GM18858 (cell line): Measurements from ENCODE around the gene RASGRP3.

Experiments
- ATAC-seq: cut with Tn5 transposase; IDR thresholded peaks from one replicate; pipeline ENCODE4 v1.9.1; 2021; ENCODE audit not compliant: unreplicated experiment

RASGRP3 gene

DNA sequence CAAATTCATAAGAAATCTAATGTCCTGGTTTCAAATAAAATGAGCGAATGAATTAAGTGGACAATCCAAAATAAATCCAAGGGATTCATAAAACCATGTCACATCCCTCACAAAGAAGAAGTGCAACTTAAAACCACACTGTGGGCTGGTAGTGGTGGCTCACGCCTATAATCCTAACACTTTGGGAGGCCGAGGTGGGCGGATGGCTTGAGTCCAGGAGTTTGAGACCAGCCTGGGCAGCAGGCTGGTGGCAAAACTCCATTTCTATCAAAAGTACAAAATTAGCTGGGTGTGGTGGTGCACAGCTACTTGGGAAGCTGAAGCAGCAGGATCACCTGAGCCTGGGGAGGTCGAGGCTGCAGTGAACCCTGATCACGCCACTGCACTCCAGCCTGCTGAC is 97.2 kb downstream of the RASGRP3 start:
- ATAC-seq = no peak

DNA sequence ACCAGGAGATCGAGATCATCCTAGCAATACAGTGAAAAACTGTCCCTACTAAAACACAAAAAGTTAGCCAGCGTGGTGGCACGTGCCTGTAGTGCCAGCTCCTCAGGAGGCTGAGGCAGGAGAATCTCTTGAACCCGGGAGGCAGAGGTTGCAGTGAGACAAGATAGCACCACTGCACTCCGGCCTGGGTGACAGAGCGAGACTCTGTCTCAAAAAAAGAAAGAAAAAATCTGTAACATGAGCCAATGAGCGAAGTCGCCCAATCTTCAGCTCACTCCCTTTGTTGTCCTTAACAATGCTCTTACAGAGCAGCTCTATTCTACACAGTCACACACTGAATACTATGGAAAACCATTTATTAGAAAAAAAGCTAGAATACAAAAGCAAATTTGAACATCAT is 100.6 kb downstream of the RASGRP3 start:
- no peak for ATAC-seq

DNA sequence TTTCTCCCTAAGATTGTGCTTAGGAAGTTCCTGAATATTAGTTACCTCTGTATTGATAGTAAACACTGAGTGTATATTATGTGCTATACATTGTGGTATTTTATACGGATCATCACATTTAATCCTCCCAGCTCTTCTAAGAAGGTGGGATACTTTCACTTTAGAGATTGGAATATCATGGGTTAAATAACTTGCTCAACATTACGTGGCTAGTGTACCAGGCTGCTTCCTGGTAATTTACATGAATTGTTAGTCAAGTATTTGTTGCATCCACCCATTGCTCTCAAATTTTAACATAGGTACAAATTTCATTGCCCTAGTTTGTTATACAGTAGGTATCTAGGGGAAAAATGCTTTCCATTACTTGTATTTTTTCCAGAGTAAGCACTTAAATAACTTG is 101.2 kb downstream of the RASGRP3 start:
- ATAC-seq = no peak

DNA sequence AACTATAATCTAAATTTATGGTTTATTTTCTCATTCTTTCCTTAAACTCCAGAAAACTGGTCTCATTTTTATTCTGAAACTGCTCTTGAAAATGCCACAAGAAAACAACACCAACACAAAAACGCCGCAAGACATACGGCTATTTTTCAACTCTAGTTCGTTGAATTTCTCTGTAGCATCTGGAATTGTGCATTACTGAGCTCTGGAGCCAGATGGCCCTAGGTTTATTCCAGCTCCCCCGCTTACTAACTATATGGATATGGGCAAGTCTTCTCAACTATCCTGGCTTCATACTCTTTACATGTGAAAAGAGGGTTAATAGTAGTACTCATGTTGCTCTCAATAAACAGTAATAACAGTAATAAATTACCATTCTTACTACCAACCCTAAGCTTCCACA is 102.8 kb downstream of the RASGRP3 start:
- ATAC-seq = no peak

DNA sequence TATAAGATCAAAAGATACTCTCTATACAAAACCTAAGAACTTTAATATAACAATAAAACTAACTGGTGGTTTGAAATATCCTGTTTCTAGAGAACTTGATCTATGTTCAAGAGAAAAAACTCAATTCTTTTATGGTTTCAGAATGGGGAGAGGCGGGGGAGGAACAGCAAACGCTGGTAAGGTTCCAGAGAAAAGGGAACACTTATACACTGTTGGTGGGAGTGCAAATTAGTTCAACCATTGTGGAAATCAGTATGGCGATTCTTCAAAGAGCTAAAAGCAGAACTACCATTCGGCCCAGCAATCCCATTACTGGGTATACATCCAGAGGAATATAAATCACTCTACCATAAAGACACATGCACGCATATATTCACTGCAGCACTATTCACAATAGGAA is 105.4 kb downstream of the RASGRP3 start:
- no peak for ATAC-seq

DNA sequence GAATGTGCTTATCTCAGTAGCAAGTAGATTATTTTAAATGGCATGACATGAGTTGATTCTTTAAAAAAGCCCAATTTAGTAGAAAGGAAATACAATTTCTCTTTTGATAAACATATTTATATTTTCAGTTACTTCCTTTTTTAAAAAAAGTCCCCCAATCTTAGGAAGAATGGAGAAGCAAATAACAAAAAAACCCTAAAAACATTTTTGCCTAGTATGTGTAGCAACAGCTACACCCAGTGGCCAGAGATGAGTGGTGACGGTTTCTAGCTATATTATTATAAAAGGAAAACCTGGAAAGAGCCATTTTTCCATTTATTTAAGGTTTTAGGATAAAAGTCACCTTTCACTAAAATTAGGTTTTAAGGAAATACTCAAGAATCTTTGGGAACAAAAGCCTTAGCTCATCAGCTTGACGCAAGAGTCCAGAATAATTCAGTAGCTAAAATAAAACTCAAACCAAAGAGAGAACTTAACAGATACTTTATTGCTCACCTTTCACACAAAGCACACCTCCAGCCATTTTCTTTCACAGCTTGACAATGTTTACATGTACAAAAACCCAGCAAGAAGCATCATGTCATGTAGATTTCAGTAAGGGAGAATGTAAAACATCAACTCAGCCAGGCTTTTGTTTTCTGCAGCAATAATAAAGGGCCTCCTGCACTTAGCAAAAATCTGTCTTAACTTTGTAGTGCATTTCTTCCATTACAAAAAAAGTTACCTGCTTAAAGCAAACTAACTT is 106.9 kb downstream of the RASGRP3 start:
- peak; percentile 78 for ATAC-seq

DNA sequence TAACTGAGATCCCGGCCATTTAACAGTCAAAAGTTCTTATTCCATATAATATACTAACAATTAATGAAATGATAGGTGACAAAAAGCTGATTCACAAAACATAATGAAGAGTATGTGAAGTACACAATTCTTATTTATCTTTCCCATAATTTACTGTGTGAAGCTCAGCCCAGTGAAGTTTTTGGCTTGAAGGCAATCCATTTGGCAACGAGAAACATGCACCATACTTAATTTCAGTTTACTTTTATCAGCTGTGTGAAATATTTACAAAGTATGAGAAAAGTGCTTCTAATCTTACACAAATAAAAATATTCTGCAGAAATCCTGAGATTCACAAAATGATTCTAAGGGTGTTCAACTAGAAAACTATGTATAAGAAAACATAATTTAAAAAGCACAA is 110.3 kb downstream of the RASGRP3 start:
- no peak for ATAC-seq

DNA sequence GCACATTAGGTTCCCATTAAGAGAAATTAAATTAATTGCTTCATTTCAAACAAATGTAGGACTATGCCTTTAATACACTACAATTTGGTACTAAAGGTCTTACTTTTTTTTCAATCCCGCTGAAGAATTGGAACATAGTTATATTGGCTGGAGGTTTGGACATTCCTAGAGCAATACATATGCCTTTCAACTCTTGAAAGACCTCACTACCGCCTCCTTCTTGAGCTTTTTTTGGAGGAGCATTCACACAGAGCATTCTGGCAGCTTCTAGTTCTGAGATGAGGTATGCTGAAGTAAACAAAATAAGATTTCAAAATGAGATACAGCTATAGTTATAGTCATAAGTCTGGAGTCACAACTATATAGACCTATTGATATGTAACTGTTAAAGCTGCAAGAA is 111.8 kb downstream of the RASGRP3 start:
- ATAC-seq = no peak

DNA sequence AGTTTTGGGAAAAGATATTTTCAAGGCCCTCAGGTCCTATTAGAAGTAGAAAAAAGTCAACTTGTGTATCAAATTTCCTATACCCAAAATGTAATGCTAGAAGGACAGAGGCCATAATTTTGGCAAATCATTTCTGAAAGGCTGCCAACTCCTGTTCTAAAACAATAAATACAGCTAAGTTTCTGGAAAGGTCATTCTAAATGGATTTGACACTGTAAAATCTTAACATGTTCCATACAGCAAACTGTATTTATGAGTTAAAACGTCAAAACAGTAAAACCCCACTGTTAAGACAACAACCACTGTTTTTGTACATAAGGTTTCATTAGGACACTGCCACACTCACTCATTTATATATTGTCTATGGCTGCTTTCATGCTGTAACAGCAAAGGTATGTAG is 113.0 kb downstream of the RASGRP3 start:
- ATAC-seq = no peak

DNA sequence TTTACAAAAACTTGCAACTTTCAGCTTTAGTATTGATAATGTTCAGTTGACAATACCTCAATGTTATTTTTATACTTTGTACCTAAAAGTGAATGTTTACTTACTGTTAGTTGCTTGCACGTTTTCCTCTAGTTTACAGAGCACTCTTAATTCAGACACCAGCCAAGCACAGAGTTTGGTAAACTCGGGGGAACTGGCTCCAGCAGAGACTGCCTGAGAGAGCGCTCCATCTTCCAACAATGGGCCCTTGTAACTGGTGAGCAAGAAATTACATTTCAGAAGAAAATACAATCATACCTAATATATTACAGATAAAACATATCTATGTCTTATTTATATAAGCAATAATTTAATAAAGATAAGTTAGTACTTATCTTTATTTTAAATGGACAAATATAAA is 118.9 kb downstream of the RASGRP3 start:
- ATAC-seq = no peak

DNA sequence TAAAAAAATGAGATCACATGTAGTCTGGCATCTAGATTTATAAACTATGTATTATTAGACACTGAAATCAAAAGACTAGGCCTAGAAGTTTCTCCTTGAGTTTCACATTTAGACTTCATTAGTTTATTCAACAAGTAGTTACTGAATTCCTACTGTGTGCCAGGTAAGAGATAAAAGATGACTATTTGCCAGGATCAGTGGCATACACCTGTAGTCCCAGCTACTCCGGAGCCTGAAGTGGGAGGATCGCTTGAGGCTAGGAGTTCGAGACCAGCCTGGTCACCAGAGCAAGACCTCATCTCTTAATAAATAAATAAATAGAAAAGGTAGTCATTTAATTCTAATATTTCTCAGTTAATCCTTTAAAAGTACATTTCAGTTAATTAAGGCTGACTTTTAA is 120.6 kb downstream of the RASGRP3 start:
- no peak for ATAC-seq

DNA sequence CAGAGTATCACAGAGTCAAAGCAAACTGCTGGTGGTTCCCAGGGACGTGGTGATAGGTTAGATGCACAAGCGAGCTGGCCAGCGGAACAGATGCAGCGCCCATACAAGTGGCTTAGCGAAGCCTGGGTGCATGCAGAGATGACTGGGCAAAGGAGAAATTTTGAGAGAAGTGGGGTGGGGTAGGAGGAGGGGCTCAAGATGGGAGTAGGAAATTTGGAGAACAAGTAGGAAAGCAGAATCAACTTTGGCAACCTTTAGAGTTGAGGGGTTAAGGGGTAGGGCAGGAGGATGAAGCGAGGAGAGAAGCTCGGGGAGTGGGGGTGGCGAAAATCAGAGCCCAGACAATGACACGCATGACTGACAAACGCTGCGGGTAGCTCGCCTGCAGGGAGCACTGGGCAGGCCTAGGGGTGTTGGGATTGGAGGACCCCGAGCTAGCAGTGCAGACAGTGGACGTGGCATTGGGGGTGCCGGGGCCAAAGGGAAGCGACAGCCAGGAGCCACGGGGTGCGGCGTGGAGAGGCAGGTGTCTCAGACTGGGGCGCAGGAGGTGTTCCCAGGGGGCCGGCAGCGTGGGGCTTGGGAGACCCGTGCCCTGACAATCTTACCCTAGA is 122.2 kb downstream of the RASGRP3 start:
- peak; percentile 49 for ATAC-seq

DNA sequence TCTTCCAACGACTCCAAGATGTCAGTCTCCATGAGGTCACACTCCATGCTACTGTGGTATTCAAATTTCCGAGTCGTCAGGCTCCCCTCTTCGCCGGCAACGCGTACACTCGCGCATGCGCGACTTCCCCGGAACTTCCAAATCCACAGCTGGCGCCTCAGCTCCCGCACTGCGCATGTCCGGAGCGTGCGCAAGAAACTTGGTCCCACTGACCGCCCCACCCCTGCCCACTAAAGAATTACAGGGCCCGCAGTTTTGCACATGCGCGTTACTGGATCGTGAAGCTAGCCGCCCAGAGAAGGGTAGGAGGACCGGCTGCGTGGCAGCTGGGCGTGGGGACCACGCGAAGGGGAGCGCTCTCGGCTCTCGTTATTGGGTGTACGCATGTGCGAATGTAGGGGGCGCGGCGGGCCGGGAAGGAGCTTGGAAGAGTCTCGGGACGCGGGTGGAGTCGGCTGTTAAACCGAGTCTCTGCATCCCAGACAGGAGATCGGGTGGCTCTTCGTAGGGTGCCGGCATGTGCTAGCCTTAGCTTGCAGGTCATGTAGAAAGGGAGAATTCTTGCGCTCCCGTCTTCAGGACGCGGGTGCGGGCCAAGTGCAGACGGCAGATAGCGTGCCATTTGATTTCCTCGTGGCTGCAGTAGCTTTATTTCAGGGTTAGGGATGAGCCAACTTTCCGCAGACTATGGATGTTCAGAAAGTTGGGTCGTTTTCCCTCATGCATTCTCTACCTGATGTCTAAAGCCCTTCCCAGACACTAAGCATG is 122.9 kb downstream of the RASGRP3 start, which contains the start of gene FAM98A:
Gene FAM98A (minus strand): TSS at position 125 of the 768 bp plus-strand sequence. CDS start 78 bp downstream, at position 47.
- peak; percentile 86 for ATAC-seq

DNA sequence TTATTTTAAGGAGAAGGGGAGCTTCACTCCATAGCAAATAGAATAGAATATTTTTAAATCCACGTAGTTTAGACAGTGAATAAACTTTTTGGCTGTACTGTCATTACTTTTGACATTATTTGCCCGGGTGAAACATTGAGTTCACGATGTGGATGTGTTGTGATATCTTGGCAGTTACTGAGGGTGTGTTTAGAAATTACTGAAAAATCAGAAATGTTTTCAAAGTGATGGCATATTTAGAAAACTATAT is 123.4 kb downstream of the RASGRP3 start:
- no peak for ATAC-seq

DNA sequence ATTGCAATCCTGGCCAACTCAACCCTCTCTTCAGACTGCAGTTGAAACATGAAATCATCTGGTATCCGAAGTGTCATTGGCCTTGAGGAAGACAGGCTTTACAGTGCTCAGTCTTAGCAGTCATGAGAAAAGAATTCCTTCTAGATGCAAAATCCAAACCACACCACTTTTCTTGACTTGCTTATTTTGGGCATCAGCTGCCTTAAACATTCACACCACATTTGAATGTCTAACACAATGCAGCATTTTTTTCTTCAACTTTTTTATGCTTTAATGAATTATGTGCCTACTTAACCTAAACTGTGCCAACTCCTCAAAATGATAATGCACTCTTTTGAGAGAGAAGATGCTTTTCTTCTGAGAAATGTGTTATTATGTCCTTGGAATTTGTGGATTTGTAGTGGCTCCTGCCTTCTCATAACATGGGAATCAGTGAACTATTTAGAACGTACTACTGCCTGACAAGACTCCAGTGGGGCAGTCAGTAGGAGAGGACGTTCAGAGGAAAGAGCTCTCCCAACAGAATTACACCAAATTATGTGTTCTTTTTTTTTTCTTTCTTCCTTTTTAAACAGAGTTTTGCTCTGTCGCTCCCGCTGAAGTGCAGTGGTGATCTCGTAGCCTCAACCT is 125.9 kb downstream of the RASGRP3 start:
- no peak for ATAC-seq

DNA sequence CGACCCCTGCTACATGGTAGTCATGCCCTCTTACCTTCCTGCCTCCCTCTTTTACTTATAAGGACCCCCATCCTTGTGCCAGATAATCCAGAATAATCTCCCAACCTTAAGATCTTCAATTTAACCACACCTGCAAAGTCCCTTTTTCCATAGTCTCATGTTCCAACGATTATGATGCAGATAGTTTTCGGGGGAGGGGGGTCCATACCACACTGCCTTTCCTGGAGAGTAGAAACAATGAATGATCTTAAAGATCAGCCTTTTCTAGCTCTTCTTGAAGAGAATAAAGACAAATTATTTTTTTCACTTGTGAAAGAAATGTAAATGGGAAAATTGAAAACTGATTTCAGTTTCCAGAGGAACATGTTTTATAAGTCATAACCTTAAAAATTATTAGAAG is 127.0 kb downstream of the RASGRP3 start:
- ATAC-seq = no peak

DNA sequence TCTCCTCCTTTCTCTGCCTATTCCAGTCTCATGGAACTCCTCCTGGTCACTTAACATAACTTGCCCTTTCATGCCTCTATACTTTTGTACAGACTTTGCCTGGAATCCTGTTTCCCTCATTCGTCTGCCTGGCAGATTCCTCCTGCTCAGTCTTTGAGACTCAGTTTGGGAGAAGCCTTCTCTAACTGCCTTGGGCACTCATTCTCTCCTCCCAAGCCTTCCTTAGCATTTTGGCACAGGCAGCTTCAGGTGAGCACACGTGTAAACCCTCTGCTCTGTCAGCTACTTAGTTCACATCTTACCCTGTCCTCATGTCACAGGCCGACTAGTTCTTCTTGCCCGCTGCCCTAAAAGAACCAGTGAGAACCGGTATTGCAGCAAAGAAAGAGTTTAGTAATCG is 128.6 kb downstream of the RASGRP3 start:
- ATAC-seq = no peak

DNA sequence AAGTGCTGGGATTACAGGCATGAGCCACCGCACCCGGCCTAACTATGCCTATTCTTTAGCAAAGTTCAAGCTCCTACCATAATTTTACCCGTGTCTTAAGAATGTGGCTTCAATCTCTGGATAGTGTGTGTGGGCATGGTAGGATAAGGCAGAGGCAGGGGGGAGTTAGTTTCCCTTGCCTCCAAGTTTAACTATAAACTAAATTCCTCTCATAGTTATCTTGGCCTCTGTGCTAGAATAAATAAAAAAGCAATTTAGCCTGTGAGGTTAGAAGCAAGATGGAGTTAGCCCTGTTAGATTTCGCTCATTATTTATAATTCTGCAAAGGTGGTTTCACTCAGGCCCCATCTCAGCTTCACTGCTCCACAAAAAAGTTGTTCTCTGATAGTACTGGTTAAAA is 129.7 kb downstream of the RASGRP3 start:
- ATAC-seq = no peak

DNA sequence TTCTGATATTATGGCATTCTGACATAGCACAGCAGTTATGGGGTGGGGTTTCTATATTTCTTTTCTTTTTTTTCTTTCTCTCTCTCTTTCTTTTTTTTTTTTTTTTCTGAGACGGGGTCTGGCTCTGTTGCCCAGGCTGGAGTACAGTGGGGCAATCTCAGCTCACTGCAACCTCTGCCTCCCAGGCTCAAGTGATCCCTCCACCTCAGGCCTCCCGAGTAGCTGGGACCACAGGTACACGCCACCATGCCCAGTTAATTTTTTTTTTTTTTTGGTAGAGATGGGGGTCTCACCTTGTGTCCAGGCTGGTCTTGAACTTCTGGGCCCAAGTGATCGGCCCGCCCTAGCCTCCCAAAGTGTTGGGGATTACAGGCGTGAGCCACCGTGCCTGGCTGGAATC is 130.2 kb downstream of the RASGRP3 start:
- ATAC-seq = no peak

DNA sequence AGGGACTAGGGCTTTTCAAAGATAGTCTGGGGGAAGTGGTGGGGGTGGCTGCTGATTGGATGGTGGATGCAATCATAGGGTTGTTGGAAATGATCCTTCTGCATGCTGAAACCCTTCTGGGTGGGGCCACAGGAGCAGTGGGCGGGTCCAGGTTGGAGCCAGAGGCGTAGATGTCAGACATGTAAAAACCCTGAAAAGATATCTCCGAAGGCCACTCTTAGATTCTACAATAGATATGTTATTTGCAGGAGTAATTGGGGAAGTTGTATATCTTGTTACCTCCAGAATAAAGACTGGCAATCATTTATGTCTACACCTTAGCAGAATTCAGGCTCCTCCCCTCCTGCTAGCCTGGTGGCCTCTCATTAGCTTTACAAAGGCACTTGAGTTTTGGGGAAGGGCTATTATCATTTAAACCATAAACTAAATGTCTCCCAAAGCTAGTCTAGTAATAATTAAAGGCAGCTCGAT is 130.8 kb downstream of the RASGRP3 start:
- no peak for ATAC-seq

DNA sequence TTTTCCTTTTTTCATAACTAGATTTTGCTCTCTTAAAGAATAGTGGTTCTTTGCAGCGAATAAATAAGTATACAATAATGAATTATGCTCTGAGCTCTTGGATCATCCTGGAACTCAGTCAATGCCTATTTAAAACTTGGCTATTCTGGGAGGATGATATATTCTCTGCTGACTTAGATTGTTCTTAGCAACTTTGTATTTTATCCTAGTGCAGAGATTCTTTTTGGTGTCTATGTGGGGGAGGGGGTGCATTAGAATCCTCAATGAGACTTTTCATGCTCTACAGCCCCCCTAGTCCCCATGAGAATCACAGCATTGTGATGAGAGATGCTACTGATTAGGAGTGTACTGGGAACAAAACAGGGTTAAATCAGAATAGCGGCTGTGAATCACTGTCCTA is 131.5 kb downstream of the RASGRP3 start:
- ATAC-seq = no peak

DNA sequence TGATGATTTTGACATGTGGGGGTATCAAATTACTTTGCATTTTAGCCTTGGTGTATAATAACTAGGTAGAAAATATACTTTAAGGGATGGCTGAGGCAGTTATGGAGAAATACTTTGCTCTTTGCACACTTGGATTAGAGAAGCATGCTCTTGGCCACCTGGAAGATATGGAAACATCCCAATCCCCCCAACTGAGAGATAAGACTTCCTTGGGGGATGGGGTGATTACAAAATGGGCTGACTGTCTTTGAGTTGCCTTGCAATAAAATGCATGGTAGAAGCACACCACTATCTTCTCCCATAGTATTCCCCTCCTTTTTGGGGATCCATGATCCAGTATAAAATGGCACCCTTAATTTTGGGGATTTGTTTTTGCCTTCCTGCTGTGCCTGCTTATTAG is 137.7 kb downstream of the RASGRP3 start:
- no peak for ATAC-seq
